ENCODE measurements around the gene MLPH.

DNA sequence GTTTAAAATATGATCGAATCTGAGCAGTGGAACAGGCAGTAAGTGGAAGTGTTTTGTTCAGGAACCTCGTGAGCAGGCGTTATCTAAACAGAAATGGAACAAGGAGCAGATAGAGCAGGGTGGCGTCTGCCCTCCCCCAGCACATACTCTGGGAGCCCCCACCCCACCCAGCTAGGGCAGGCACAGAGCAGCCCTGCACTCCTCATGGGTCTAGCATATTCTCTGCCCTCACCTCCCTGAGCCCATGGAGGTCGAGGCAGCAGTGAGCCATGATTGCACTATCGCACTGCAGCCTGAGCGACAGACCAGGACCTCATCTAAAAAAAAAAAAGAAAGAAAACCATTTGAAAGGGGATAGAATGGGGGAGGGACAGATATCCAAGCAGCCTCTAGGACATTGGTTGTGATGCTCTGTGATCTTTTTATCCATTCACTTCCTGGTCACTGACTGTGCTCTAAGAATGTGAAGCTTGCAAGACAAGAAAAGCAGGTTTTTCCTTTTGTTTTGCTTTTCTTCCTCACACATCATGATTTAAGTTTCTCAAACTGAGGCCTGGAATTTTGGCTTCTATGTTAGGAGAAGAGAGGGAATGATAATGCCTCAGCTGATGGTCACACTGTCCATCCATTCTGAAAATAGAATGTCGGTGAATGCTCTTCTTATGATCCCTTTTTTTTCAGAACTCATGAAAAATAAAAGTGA lies 3.1 kb downstream of the MLPH start:
- TF ChIP-seq, protein P1, sequence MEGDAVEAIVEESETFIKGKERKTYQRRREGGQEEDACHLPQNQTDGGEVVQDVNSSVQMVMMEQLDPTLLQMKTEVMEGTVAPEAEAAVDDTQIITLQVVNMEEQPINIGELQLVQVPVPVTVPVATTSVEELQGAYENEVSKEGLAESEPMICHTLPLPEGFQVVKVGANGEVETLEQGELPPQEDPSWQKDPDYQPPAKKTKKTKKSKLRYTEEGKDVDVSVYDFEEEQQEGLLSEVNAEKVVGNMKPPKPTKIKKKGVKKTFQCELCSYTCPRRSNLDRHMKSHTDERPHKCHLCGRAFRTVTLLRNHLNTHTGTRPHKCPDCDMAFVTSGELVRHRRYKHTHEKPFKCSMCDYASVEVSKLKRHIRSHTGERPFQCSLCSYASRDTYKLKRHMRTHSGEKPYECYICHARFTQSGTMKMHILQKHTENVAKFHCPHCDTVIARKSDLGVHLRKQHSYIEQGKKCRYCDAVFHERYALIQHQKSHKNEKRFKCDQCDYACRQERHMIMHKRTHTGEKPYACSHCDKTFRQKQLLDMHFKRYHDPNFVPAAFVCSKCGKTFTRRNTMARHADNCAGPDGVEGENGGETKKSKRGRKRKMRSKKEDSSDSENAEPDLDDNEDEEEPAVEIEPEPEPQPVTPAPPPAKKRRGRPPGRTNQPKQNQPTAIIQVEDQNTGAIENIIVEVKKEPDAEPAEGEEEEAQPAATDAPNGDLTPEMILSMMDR (IDR thresholded peaks at IDR 0.05): no peak
- no peak for TF ChIP-seq ZFX (IDR thresholded peaks at IDR 0.05; ENCODE audit: borderline replicate concordance)

All from 22Rv1 (cell line).